GM12892 (cell line): ENCODE data around the gene IFIT1B.

ENCODE experiments used
- POLR2A ChIP-seq: IDR thresholded peaks from 2 replicates; pipeline ENCODE4 v1.6.1; 2011; ENCODE audit warnings: low read depth, low read length, control low read depth
- POLR2AphosphoS5 ChIP-seq: IDR thresholded peaks from 2 replicates; pipeline ENCODE4 v1.6.1; 2011; ENCODE audit warnings: low read depth, low read length, control low read depth

- TF ChIP-seq POLR2AphosphoS5 = no peak
- no peak for TF ChIP-seq POLR2A
These were observed 22.1 kb downstream of the IFIT1B start for GRCh38 chr10:89399956-89400355.
